Colon (tissue), 2 donors: ENCODE measurements around the gene NUP62.
"Not testable (repeated sequence)": the region's sequence is repeated elsewhere in the genome, so short reads cannot be mapped to it uniquely, and the experiment has no call there.

ENCODE experiments used
- FAIRE-seq: peaks from 2 replicates; lab custom pipeline; 2012; peaks lifted over from hg19 to GRCh38; lab: Jason Lieb, UNC
- donor health status: control.
- donor health status: control.

Gene NUP62

GRCh38 chr19:49951806-49952478 lies 22.6 kb upstream of the NUP62 start:
- FAIRE-seq, result no peak

- FAIRE-seq, result no peak
Observed at GRCh38 chr19:49950956-49951526, 21.7 kb upstream of the NUP62 start.

- no peak for FAIRE-seq
Observed at GRCh38 chr19:49950590-49950948, 21.3 kb upstream of the NUP62 start.

GRCh38 chr19:49949742-49950589 lies 20.7 kb upstream of the NUP62 start:
- no peak for FAIRE-seq

- FAIRE-seq, result no peak
Observed at GRCh38 chr19:49946415-49946814, 17.1 kb upstream of the NUP62 start.

- FAIRE-seq, result not testable (repeated sequence)
Observed at GRCh38 chr19:49944567-49944966, 15.3 kb upstream of the NUP62 start.

- no peak for FAIRE-seq
Observed at GRCh38 chr19:49940482-49940791, 11.1 kb upstream of the NUP62 start.

- FAIRE-seq, result no peak
Observed at GRCh38 chr19:49939721-49940481, 10.6 kb upstream of the NUP62 start.

- no peak for FAIRE-seq
Observed at GRCh38 chr19:49938662-49939061, 9.4 kb upstream of the NUP62 start.

- no peak for FAIRE-seq
Observed at GRCh38 chr19:49937750-49938381, 8.6 kb upstream of the NUP62 start.

- no peak for FAIRE-seq
Observed at GRCh38 chr19:49936549-49936948, 7.2 kb upstream of the NUP62 start.

GRCh38 chr19:49933643-49934042 lies 4.3 kb upstream of the NUP62 start:
- FAIRE-seq, result no peak

- no peak for FAIRE-seq
Observed at GRCh38 chr19:49932731-49933131, 3.4 kb upstream of the NUP62 start.

- no peak for FAIRE-seq
Observed at GRCh38 chr19:49932041-49932451, 2.7 kb upstream of the NUP62 start.

GRCh38 chr19:49931293-49932040 lies 2.2 kb upstream of the NUP62 start:
- no peak for FAIRE-seq

GRCh38 chr19:49930483-49931011 lies 1.2 kb upstream of the NUP62 start:
- FAIRE-seq, result no peak

- no peak for FAIRE-seq
Observed at GRCh38 chr19:49929611-49930482, 543 bp upstream of the NUP62 start.

GRCh38 chr19:49927526-49928264 lies 1.6 kb downstream of the NUP62 start:
- no peak for FAIRE-seq

- FAIRE-seq, result no peak
Observed at GRCh38 chr19:49926515-49926914, 2.8 kb downstream of the NUP62 start.

GRCh38 chr19:49925486-49925885 lies 3.8 kb downstream of the NUP62 start:
- FAIRE-seq, result no peak
